Skin epidermis (tissue), 12 donors: Measurements from ENCODE around the gene MIA2.

Experiments used
- H3K27ac ChIP-seq, 21 experiments: fragments of 200-600 bp; sonication (generic) in 11 of 21; one replicate each; pipeline ENCODE4 v1.5.0; 2020; ENCODE audit warnings: mild to moderate bottlenecking in 3 of 21, inconsistent platforms in 2 of 21, moderate library complexity in 2 of 21
- H3K4me3 ChIP-seq, 7 experiments: fragments of 200-600 bp; sonication (generic) in 2 of 7; one replicate each; pipeline ENCODE4 v1.5.0; 2020; ENCODE audit warnings: inconsistent platforms in 2 of 7, mild to moderate bottlenecking in 2 of 7, moderate library complexity in 1 of 7

Gene MIA2

GRCh38 chr14:39430762-39431415 is 197.2 kb downstream of the MIA2 start:
- peak overlapping the region in 19 of 21 experiments; percentile 95 to 100 (median 100) for H3K27ac ChIP-seq
- peak overlapping the region; percentile 83 to 98 (median 93) for H3K4me3 ChIP-seq

- peak overlapping the region; percentile 83 to 98 (median 93) for H3K4me3 ChIP-seq
- peak overlapping the region; percentile 95 to 100 (median 100) for H3K27ac ChIP-seq
These were observed 197.9 kb downstream of the MIA2 start for GRCh38 chr14:39431416-39432178.

DNA sequence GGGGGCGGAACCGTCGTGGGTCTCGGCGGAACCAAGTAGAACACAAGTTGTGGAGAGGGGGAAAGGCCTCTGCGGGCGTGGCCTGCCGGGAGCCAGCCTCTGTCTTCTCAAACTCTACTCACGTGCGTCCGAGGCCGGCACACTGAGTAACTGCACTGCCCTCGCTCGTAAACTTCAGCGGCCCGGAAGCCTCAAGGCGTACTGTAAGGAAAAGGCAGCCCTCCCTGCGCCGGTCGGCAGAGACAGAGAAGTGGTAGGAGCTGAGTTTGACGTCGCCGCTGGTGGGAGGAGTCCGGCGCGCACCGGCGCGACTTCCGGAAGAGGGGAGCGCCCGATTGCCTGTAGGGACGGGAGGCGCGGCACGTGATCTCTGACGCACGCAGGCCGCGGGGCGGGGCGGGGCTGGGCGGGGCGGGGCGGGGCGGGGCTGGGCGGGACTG is 198.5 kb downstream of the MIA2 start, which contains the start of gene FBXO33:
TSS of gene FBXO33 (minus strand) at position 255 of the 440 bp plus-strand sequence. CDS start 271 bp downstream, outside the sequence.
- H3K4me3 ChIP-seq, result peak within 1 kb of the TSS; percentile 83 to 98 (median 93)
- peak within 1 kb of the TSS; percentile 95 to 100 (median 100) for H3K27ac ChIP-seq

GRCh38 chr14:39432619-39433451 is 199.1 kb downstream of the MIA2 start:
- peak overlapping the region in 20 of 21 experiments; percentile 79 to 100 (median 100) for H3K27ac ChIP-seq

DNA sequence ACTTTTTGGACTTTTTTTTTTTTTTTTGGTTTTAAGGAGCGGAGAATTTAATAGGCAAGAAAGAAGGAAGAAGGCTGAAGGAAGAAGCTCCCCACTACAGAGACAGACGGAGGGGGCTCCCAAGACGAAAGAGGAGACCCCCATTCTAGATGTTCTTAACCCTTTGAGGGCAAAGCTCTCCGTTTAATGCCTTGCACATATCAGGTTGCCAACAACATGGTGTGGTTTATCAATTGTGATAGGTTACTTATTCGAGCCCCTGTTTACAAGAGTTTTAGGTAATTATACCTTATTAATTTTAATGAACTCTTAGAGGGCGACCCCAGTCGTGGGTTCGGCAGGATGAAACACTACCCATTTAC is 199.7 kb downstream of the MIA2 start:
- peak overlapping the region in 18 of 21 experiments; percentile 79 to 100 (median 100) for H3K27ac ChIP-seq
- H3K4me3 ChIP-seq, result peak overlapping the region; percentile 83 to 98 (median 93)

More at GRCh38 chr14:39432619-39433451, 199.1 kb downstream of the MIA2 start:
- peak overlapping the region; percentile 83 to 98 (median 93) for H3K4me3 ChIP-seq

- no peak overlapping the region for H3K4me3 ChIP-seq
These were observed 200.7 kb downstream of the MIA2 start for GRCh38 chr14:39434401-39434800.

DNA sequence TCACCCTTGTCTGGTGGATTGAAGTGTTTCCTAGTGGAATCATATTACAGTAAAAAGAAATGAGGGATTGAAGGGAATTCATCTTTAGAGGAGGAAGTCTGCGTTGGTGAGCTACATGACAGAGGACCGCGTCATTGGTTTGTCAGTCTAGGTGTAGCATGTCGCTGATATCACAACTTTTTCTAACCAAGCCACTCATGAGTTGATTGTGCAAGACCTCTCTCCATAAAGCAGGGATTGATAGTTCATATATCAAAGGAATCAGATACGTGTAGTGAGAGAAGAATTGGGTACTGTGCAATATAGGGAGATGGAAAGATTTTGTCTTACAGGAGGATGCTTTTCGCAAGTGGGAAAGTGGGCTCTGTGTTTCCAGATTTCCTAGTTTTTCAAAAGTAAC is 201.5 kb downstream of the MIA2 start:
- Histone ChIP-seq H3K27ac (no peak overlapping the region), H3K4me3 (no peak overlapping the region)

More at GRCh38 chr14:39434401-39434800, 200.7 kb downstream of the MIA2 start:
- no peak overlapping the region for H3K27ac ChIP-seq
